NT2/D1 (cell line): ENCODE measurements around the gene EPHA3.

Source experiments
- SUZ12 ChIP-seq: IDR thresholded peaks from 2 replicates; pipeline ENCODE4 v1.6.1; 2011; ENCODE audit not compliant: insufficient read length, insufficient read depth; ENCODE audit errors: extremely low read depth
- YY1 ChIP-seq: IDR thresholded peaks from 2 replicates; pipeline ENCODE4 v1.6.1; 2011; ENCODE audit not compliant: insufficient read length, insufficient read depth
- ZNF274 ChIP-seq: IDR thresholded peaks from 2 replicates; pipeline ENCODE4 v1.6.1; 2011; ENCODE audit warnings: mild to moderate bottlenecking, low read depth, low read length

DNA sequence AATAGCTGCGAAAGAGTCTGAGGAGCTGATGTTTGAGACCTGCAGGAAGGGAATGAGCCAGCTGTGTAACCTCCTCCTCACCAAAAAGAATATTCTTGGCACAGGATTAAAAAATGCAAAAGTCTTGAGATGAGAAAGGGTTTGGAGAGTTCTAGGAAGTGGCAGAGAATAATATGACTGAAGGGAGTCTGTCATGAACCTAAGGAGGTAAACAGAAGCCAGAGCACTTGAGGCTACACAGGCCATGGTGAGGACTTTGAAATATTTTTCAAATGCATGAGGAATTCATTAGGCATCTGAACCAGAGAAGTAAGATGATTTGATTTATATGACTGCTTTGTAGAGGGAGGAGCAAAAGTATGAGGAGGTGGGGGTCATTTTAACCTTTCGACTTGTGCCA lies 347.8 kb downstream of the EPHA3 start:
- no peak for TF ChIP-seq SUZ12
- TF ChIP-seq ZNF274: no peak
- no peak for TF ChIP-seq YY1
